MM.1S (cell line): Measurements from ENCODE around the gene NR2C2.

Experiments used
- DNase-seq: peaks from one replicate; pipeline ENCODE4 v3.0.0-alpha.2; 2015
- H2AFZ ChIP-seq: fragments of 300-600 bp; sonication (generic); 2 replicates; pipeline ENCODE4 v1.6.0; 2016; ENCODE audit warnings: antibody characterized with exemption, low read length
- H3F3A ChIP-seq: fragments of 300-600 bp; sonication (generic); 2 replicates; pipeline ENCODE4 v1.6.1; 2016; ENCODE audit warnings: mild to moderate bottlenecking, antibody characterized with exemption, low read length, moderate library complexity, mixed read lengths; ENCODE audit not compliant: insufficient read depth
- H3K27ac ChIP-seq: fragments of 300-600 bp; sonication (generic); 2 replicates; pipeline ENCODE4 v1.5.1; 2016; ENCODE audit warnings: mild to moderate bottlenecking, low read length
- H3K27me3 ChIP-seq: fragments of 300-600 bp; sonication (generic); replicated peaks from 2 replicates; pipeline ENCODE4 v1.6.0; 2016; ENCODE audit warnings: low read length; ENCODE audit not compliant: insufficient read depth
- H3K36me3 ChIP-seq: fragments of 300-600 bp; sonication (generic); replicated peaks from 2 replicates; pipeline ENCODE4 v1.6.1; 2016; ENCODE audit warnings: mild to moderate bottlenecking, low read length, mixed read lengths; ENCODE audit not compliant: insufficient read depth
- H3K4me1 ChIP-seq: fragments of 300-600 bp; sonication (generic); 2 replicates; pipeline ENCODE4 v1.6.1; 2016; ENCODE audit warnings: low read length, mixed read lengths
- H3K4me2 ChIP-seq: fragments of 300-600 bp; sonication (generic); 2 replicates; pipeline ENCODE4 v1.6.0; 2016; ENCODE audit warnings: low read depth, low read length
- H3K4me3 ChIP-seq: fragments of 300-600 bp; sonication (generic); 2 replicates; pipeline ENCODE4 v1.5.1; 2016; ENCODE audit warnings: low read length, mixed read lengths
- H3K79me2 ChIP-seq: fragments of 300-600 bp; sonication (generic); 2 replicates; pipeline ENCODE4 v1.6.1; 2016; ENCODE audit warnings: mixed run types, low read length, mixed read lengths
- H3K9ac ChIP-seq: fragments of 300-600 bp; sonication (generic); 2 replicates; pipeline ENCODE4 v1.6.1; 2016; ENCODE audit warnings: low read length, mixed read lengths
- H3K9me2 ChIP-seq: fragments of 300-600 bp; sonication (generic); replicated peaks from 2 replicates; pipeline ENCODE4 v1.6.1; 2016; ENCODE audit warnings: mild to moderate bottlenecking, low read length, mixed read lengths; ENCODE audit not compliant: insufficient read depth
- H3K9me3 ChIP-seq: fragments of 300-600 bp; sonication (generic); replicated peaks from 2 replicates; pipeline ENCODE4 v1.6.1; 2016; ENCODE audit warnings: mild to moderate bottlenecking, low read length, mixed read lengths; ENCODE audit not compliant: insufficient read depth
- H4K20me1 ChIP-seq: fragments of 300-600 bp; sonication (generic); 2 replicates; pipeline ENCODE4 v1.6.1; 2016; ENCODE audit warnings: mild to moderate bottlenecking, low read length, moderate library complexity, mixed read lengths; ENCODE audit not compliant: insufficient read depth
- EZH2 ChIP-seq: fragments of 300-600 bp; sonication (generic); optimal IDR thresholded peaks from 2 replicates; pipeline ENCODE3; 2017; ENCODE audit warnings: low read depth, mild to moderate bottlenecking, antibody characterized with exemption, low read length, mixed read lengths
- EZH2phosphoT487 ChIP-seq: fragments of 300-600 bp; sonication (generic); IDR thresholded peaks from 2 replicates; pipeline ENCODE4 v1.6.1; 2018; ENCODE audit warnings: antibody characterized with exemption, low read length
- TF ChIP-seq, protein P1 (sequence below): fragments of 300-600 bp; sonication (generic); IDR thresholded peaks from 2 replicates; pipeline ENCODE4 v1.5.1; 2016; ENCODE audit warnings: antibody characterized with exemption, low read length, mixed read lengths

NR2C2 gene

DNA sequence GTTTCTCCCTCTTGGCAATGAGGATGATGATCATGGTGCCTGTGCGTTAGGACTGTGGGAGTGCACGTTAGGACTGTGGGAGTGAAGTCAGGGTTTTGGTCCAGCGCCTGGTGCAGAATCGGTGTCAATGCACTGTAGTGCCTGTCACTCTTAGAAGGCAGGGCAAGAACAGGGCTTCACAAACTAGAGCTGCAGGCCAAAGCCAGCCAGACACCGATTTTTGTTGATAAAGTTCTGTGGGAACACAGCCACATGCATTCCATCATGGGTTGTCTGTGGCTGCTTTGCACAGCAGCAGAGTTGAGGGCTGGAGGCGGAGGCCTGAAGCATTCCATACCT lies 32.6 kb upstream of the NR2C2 start:
- no peak overlapping the region for H3K4me2 ChIP-seq
- no peak overlapping the region for H3K4me3 ChIP-seq
- H3K9me2 ChIP-seq: no peaks in the 10 kb centered on the region
- TF ChIP-seq EZH2phosphoT487: no peak
- TF ChIP-seq EZH2: no peak
- TF ChIP-seq, protein P1, sequence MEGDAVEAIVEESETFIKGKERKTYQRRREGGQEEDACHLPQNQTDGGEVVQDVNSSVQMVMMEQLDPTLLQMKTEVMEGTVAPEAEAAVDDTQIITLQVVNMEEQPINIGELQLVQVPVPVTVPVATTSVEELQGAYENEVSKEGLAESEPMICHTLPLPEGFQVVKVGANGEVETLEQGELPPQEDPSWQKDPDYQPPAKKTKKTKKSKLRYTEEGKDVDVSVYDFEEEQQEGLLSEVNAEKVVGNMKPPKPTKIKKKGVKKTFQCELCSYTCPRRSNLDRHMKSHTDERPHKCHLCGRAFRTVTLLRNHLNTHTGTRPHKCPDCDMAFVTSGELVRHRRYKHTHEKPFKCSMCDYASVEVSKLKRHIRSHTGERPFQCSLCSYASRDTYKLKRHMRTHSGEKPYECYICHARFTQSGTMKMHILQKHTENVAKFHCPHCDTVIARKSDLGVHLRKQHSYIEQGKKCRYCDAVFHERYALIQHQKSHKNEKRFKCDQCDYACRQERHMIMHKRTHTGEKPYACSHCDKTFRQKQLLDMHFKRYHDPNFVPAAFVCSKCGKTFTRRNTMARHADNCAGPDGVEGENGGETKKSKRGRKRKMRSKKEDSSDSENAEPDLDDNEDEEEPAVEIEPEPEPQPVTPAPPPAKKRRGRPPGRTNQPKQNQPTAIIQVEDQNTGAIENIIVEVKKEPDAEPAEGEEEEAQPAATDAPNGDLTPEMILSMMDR: no peak
- H3K27me3 ChIP-seq: peaks cover 68% of the 10 kb centered on the region
- no peaks in the 10 kb centered on the region for H3K79me2 ChIP-seq
- H3K4me1 ChIP-seq: no peaks in the 10 kb centered on the region
- H3K9me3 ChIP-seq: no peaks in the 10 kb centered on the region
- no peak for DNase-seq
- no peak overlapping the region for H3K27ac ChIP-seq
- no peak overlapping the region for H3K9ac ChIP-seq
- H2AFZ ChIP-seq: no peak overlapping the region
- H4K20me1 ChIP-seq: no peaks in the 10 kb centered on the region
- no peaks in the 10 kb centered on the region for H3K36me3 ChIP-seq
- no peaks in the 10 kb centered on the region for H3F3A ChIP-seq

DNA sequence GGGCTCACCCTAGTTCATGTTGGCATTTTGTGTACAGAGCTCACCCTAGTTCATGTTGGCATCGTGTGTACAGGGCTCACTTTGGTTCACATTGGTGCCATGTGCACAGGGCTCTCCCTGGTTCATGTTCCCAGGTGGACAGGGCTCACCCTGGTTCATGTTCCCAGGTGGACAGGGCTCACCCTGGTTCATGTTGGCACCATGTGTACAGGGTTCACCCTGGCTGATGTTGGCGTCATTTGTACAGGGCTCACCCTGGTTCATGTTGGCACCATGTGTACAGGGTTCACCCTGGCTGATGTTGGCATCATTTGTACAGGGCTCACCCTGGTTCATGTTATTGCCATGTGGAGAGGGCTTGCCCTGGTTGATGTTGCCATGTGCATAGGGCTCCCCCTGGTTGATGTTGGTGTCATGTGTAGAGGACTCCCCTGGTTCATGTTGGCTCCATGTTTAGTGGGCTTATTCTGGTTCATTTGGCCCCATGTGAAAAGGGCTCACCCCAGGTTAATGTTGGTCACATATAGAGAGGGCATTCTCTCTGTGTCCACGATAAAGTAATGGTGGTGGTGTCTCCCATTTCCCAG lies 31.7 kb upstream of the NR2C2 start:
- H3K27ac ChIP-seq: no peak overlapping the region
- H3K4me1 ChIP-seq: no peaks in the 10 kb centered on the region
- H3K27me3 ChIP-seq: peaks cover 61% of the 10 kb centered on the region
- DNase-seq: no peak
- no peak overlapping the region for H3K9ac ChIP-seq
- H2AFZ ChIP-seq: no peak overlapping the region
- no peaks in the 10 kb centered on the region for H3F3A ChIP-seq
- no peaks in the 10 kb centered on the region for H3K79me2 ChIP-seq
- H3K9me3 ChIP-seq: no peaks in the 10 kb centered on the region
- no peak overlapping the region for H3K4me2 ChIP-seq
- H3K9me2 ChIP-seq: no peaks in the 10 kb centered on the region
- no peak overlapping the region for H3K4me3 ChIP-seq
- TF ChIP-seq, protein P1: no peak
- TF ChIP-seq EZH2 (no peak), EZH2phosphoT487 (no peak)
- H3K36me3 ChIP-seq: no peaks in the 10 kb centered on the region
- H4K20me1 ChIP-seq: no peaks in the 10 kb centered on the region

DNA sequence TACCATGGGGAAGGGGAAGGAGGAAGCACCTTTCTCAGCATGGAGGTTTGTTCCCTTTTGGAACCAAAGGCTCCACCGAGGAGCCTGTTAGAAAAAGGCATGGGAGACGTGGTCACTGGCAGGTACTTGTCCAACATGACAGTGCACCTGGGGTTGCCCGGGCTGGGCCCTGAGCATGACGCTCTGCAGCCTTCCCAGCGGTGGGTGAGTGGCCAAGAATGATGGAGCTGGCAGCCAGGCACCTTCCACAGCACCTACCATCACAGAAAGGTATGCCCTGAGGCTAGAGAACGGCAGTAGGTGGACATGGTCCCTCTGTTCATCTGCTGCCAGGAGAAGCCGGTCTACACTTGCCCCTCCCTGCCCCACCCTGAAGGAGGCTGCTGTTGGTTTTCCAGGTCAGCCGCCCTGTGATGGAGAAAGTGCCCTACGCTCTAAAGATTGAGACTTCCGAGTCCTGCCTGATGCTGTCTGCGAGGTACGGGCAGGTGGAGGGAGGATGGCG lies 29.0 kb upstream of the NR2C2 start:
- H3K4me3 ChIP-seq: no peak overlapping the region
- H3K4me1 ChIP-seq: no peaks in the 10 kb centered on the region
- H3K27ac ChIP-seq: no peak overlapping the region
- no peaks in the 10 kb centered on the region for H4K20me1 ChIP-seq
- peaks cover 44% of the 10 kb centered on the region for H3K27me3 ChIP-seq
- DNase-seq: no peak
- H3K4me2 ChIP-seq: no peak overlapping the region
- H3K36me3 ChIP-seq: no peaks in the 10 kb centered on the region
- no peak overlapping the region for H2AFZ ChIP-seq
- H3K9me3 ChIP-seq: no peaks in the 10 kb centered on the region
- no peak overlapping the region for H3K9ac ChIP-seq
- TF ChIP-seq EZH2phosphoT487 (no peak), EZH2 (no peak)
- TF ChIP-seq, protein P1: no peak
- H3K79me2 ChIP-seq: no peaks in the 10 kb centered on the region
- no peaks in the 10 kb centered on the region for H3F3A ChIP-seq
- no peaks in the 10 kb centered on the region for H3K9me2 ChIP-seq
